ENCODE measurements around the gene TBXAS1.

TBXAS1 gene

GRCh38 chr7:139829025-139829774 is at the start of gene TBXAS1:
TSS of gene TBXAS1 (plus strand) at chr7:139829264. CDS start at chr7:139829391, 127 bp downstream.
- DNase-seq, result no peak

GRCh38 chr7:139782932-139783331 is 46.1 kb upstream of the TBXAS1 start:
- no peak for DNase-seq

- no peak for DNase-seq
These were observed 45.2 kb upstream of the TBXAS1 start for GRCh38 chr7:139783647-139784385.

- DNase-seq, result no peak
These were observed 44.4 kb upstream of the TBXAS1 start for GRCh38 chr7:139784648-139785047.

- DNase-seq, result no peak
These were observed 37.7 kb upstream of the TBXAS1 start for GRCh38 chr7:139791316-139791715.

GRCh38 chr7:139797607-139798006 is 31.5 kb upstream of the TBXAS1 start:
- no peak for DNase-seq

- no peak for DNase-seq
These were observed 30.8 kb upstream of the TBXAS1 start for GRCh38 chr7:139798221-139798620.

- no peak for DNase-seq
These were observed 30.2 kb upstream of the TBXAS1 start for GRCh38 chr7:139798892-139799291.

- DNase-seq, result no peak
These were observed 29.5 kb upstream of the TBXAS1 start for GRCh38 chr7:139799586-139799985.

GRCh38 chr7:139804571-139804970 is 24.5 kb upstream of the TBXAS1 start:
- DNase-seq, result no peak

GRCh38 chr7:139807009-139807408 is 22.1 kb upstream of the TBXAS1 start:
- DNase-seq, result no peak

GRCh38 chr7:139808427-139808826 is 20.6 kb upstream of the TBXAS1 start:
- DNase-seq, result no peak

- no peak for DNase-seq
These were observed 20.1 kb upstream of the TBXAS1 start for GRCh38 chr7:139808846-139809442.

- DNase-seq, result no peak
These were observed 18.0 kb upstream of the TBXAS1 start for GRCh38 chr7:139811066-139811465.

GRCh38 chr7:139813151-139813550 is 15.9 kb upstream of the TBXAS1 start:
- no peak for DNase-seq

GRCh38 chr7:139813689-139814088 is 15.4 kb upstream of the TBXAS1 start:
- no peak for DNase-seq

GRCh38 chr7:139817249-139817648 is 11.8 kb upstream of the TBXAS1 start:
- no peak for DNase-seq

GRCh38 chr7:139820089-139820488 is 9.0 kb upstream of the TBXAS1 start:
- DNase-seq, result no peak

GRCh38 chr7:139821349-139822105 is 7.5 kb upstream of the TBXAS1 start:
- DNase-seq, result no peak

GRCh38 chr7:139822855-139823254 is 6.2 kb upstream of the TBXAS1 start:
- DNase-seq, result no peak

- no peak for DNase-seq
These were observed 5.0 kb upstream of the TBXAS1 start for GRCh38 chr7:139823959-139824521.

GRCh38 chr7:139825666-139826290 is 3.3 kb upstream of the TBXAS1 start:
- DNase-seq, result no peak

Data from NCI-H2081 treated with DMSO at 0.1 percent for 48 hours (cell line).